CD14-positive monocyte (primary cell): ENCODE results near the gene PDZRN3. TPM values are rescaled to one million over a fixed set of nuclear protein-coding genes. Genes with fewer than 3 reads are reported as not detected.

Source experiments
- DNase-seq, 3 donors: peaks; one replicate each; pipeline ENCODE4 v3.0.0-alpha.2; 2011 to 2022
- H2AFZ ChIP-seq: 2 replicates; pipeline ENCODE4 v1.6.0; 2012; ENCODE audit warnings: mild to moderate bottlenecking, low read depth, low read length, inconsistent platforms; ENCODE audit not compliant: insufficient read depth, poor library complexity, severe bottlenecking
- H3K27ac ChIP-seq, 2 donors: 1 replicate in 1 of 2; 2 replicates in 1 of 2; pipeline ENCODE4 v1.5.1; 2012 to 2013; ENCODE audit warnings: low read length in 2 of 2, control low read depth in 1 of 2, inconsistent platforms in 1 of 2, low read depth in 1 of 2, mild to moderate bottlenecking in 1 of 2
- H3K27me3 ChIP-seq, 2 donors: one replicate each; pipeline versions ENCODE4 v1.6.0 to v1.6.1; 2011 to 2013; ENCODE audit warnings: low read length in 2 of 2; ENCODE audit not compliant: control insufficient read depth in 2 of 2, insufficient read depth in 2 of 2
- H3K36me3 ChIP-seq, 2 donors: replicated peaks in 1 of 2; 1 replicate in 1 of 2; 2 replicates in 1 of 2; pipeline versions ENCODE4 v1.5.1 to v1.6.1; 2012 to 2013; ENCODE audit warnings: low read length in 2 of 2, control low read depth in 1 of 2, inconsistent platforms in 1 of 2, mild to moderate bottlenecking in 1 of 2; ENCODE audit not compliant: insufficient read depth in 2 of 2, control insufficient read depth in 1 of 2
- H3K4me1 ChIP-seq, 2 donors: 1 replicate in 1 of 2; 2 replicates in 1 of 2; pipeline versions ENCODE4 v1.5.1 to v1.6.1; 2012 to 2013; ENCODE audit warnings: low read length in 2 of 2, control low read depth in 1 of 2, inconsistent platforms in 1 of 2, mild to moderate bottlenecking in 1 of 2, moderate library complexity in 1 of 2; ENCODE audit not compliant: insufficient read depth in 2 of 2, control insufficient read depth in 1 of 2
- H3K4me2 ChIP-seq: replicated peaks from 2 replicates; pipeline ENCODE3; 2012; ENCODE audit warnings: low read length, moderate library complexity, mild to moderate bottlenecking; ENCODE audit not compliant: poor library complexity, severe bottlenecking; ENCODE audit errors: extremely low read depth
- H3K4me3 ChIP-seq, 3 experiments: fragments of 200-600 bp in 1 of 3; sonication (generic) in 1 of 3; replicated peaks in 1 of 3; 1 replicate in 2 of 3; 2 replicates in 1 of 3; pipeline ENCODE4 v1.5.1; 2011 to 2013; ENCODE audit warnings: low read length in 3 of 3, mild to moderate bottlenecking in 3 of 3, control low read depth in 2 of 3, low read depth in 2 of 3, inconsistent platforms in 1 of 3, moderate library complexity in 1 of 3
- H3K79me2 ChIP-seq: 2 replicates; pipeline ENCODE4 v1.6.0; 2012; ENCODE audit warnings: mild to moderate bottlenecking, control low read depth, inconsistent platforms, low read length, moderate library complexity; ENCODE audit not compliant: insufficient read depth
- H3K9ac ChIP-seq: 2 replicates; pipeline ENCODE4 v1.6.0; 2017; ENCODE audit warnings: low read length, mild to moderate bottlenecking; ENCODE audit not compliant: insufficient read depth, poor library complexity, severe bottlenecking
- H3K9me3 ChIP-seq, 2 donors: replicated peaks in 1 of 2; 1 replicate in 1 of 2; 2 replicates in 1 of 2; pipeline versions ENCODE4 v1.5.1 to v1.6.1; 2012 to 2013; ENCODE audit warnings: low read length in 2 of 2, control low read depth in 1 of 2; ENCODE audit not compliant: control insufficient read depth in 1 of 2, insufficient read depth in 1 of 2
- H4K20me1 ChIP-seq: 2 replicates; pipeline ENCODE4 v1.6.0; 2012; ENCODE audit warnings: mild to moderate bottlenecking, low read length, control low read depth, moderate library complexity; ENCODE audit not compliant: insufficient read depth
- H3K27ac Mint-ChIP-seq, 7 donors: one replicate each; pipeline ENCODE4 v1.8.0; 2020; ENCODE audit warnings: mild to moderate bottlenecking in 7 of 7, mixed read lengths in 7 of 7, moderate library complexity in 6 of 7, inconsistent platforms in 2 of 7
- H3K27me3 Mint-ChIP-seq, 3 donors: one replicate each; pipeline ENCODE4 v1.8.0; 2021 to 2022; ENCODE audit warnings: low read depth in 3 of 3, mild to moderate bottlenecking in 3 of 3, mixed read lengths in 3 of 3, moderate library complexity in 3 of 3, inconsistent platforms in 1 of 3
- H3K36me3 Mint-ChIP-seq, 2 donors: one replicate each; pipeline ENCODE4 v1.8.0; 2020; ENCODE audit warnings: mixed read lengths in 2 of 2, inconsistent platforms in 1 of 2, mild to moderate bottlenecking in 1 of 2
- H3K4me1 Mint-ChIP-seq: one replicate; pipeline ENCODE4 v1.8.0; 2020; ENCODE audit warnings: mild to moderate bottlenecking, mixed read lengths
- H3K4me3 Mint-ChIP-seq, 2 donors: one replicate each; pipeline ENCODE4 v1.8.0; 2020; ENCODE audit warnings: mild to moderate bottlenecking in 2 of 2, mixed read lengths in 2 of 2, moderate library complexity in 1 of 2
- H3K9me3 Mint-ChIP-seq, 7 donors: one replicate each; pipeline ENCODE4 v1.8.0; 2020 to 2022; ENCODE audit warnings: mixed read lengths in 7 of 7, mild to moderate bottlenecking in 6 of 7, moderate library complexity in 6 of 7, inconsistent platforms in 2 of 7
- WGBS: methylation state at CpG from one replicate; pipeline ENCODE4 v1.1.5; 2013; ENCODE audit warnings: missing lambda C conversion rate; ENCODE audit not compliant: insufficient coverage; 5-methylcytosine and 5-hydroxymethylcytosine counted together
- intact Hi-C, 2 donors: fragments of 100-400 bp; cut with micrococcal nuclease; formaldehyde crosslinking; loops; one replicate each; pipeline versions ENCODE4 v1.15.0 to v1.15.1; 2023
- polyA plus RNA-seq, 3 donors: library from polyadenylated mRNA; depleted of rRNA in 1 of 3; unstranded in 2 of 3; stranded (reverse) in 1 of 3; fragments of 300-500 nt in 2 of 3; fragments of >200 nt in 1 of 3; fragmentation: Illumina TruSeq in 2 of 3; gene quantifications; 1 replicate in 2 of 3; 2 replicates in 1 of 3; pipeline ENCODE4 v1.2.3, GENCODE V29; 2012 to 2021
- TF ChIP-seq, protein P1 (sequence below): fragments of 200-600 bp; IDR thresholded peaks from one replicate; pipeline ENCODE4 v1.8.0; 2022; ENCODE audit warnings: antibody characterized with exemption, mild to moderate bottlenecking

PDZRN3 gene
- polyA plus RNA-seq, 3 donors: not detected

DNA sequence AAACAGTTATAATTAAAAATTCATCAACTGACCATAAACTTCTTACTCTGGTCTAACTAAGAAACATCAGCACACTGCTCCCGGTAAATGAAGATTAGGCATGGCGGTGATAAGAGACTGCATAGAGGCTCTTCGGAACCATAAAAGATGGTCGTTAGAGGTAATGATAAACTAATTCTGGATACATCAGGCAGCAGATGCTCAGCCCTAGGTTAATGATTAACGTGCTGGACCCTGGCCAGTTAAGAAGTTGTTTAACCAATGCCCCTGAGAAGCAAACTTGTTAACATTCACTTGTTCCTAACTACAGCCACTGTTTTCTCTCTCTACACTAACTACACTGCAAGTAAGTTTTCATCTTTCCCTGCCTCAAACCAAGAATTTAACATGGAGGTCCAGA lies 111.5 kb downstream of the PDZRN3 start:
- no peak overlapping the region for H3K4me2 ChIP-seq
- no peak overlapping the region for H3K9ac ChIP-seq
- H3K27ac ChIP-seq: no peak overlapping the region
- H3K27me3 ChIP-seq: no peaks in the 10 kb centered on the region
- no peaks in the 10 kb centered on the region for H3K4me1 ChIP-seq
- no peak overlapping the region for H3K4me3 ChIP-seq
- WGBS: 89% methylated on average over 3 of the region's 5 CpGs
- TF ChIP-seq, protein P1, sequence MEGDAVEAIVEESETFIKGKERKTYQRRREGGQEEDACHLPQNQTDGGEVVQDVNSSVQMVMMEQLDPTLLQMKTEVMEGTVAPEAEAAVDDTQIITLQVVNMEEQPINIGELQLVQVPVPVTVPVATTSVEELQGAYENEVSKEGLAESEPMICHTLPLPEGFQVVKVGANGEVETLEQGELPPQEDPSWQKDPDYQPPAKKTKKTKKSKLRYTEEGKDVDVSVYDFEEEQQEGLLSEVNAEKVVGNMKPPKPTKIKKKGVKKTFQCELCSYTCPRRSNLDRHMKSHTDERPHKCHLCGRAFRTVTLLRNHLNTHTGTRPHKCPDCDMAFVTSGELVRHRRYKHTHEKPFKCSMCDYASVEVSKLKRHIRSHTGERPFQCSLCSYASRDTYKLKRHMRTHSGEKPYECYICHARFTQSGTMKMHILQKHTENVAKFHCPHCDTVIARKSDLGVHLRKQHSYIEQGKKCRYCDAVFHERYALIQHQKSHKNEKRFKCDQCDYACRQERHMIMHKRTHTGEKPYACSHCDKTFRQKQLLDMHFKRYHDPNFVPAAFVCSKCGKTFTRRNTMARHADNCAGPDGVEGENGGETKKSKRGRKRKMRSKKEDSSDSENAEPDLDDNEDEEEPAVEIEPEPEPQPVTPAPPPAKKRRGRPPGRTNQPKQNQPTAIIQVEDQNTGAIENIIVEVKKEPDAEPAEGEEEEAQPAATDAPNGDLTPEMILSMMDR: no peak
- Mint-ChIP-seq H3K9me3 (peaks cover 0 to 3% (median 0%) of the 10 kb centered on the region in 7 donors), H3K4me1 (no peaks in the 10 kb centered on the region), H3K27me3 (peaks cover 1 to 5% (median 2%) of the 10 kb centered on the region in 3 donors), H3K27ac (no peak overlapping the region), H3K36me3 (no peaks in the 10 kb centered on the region), H3K4me3 (no peak overlapping the region)
- intact Hi-C loops: no loop called here
- no peaks in the 10 kb centered on the region for H3K36me3 ChIP-seq
- DNase-seq: no peak
- no peaks in the 10 kb centered on the region for H4K20me1 ChIP-seq
- H2AFZ ChIP-seq: no peak overlapping the region
- no peaks in the 10 kb centered on the region for H3K9me3 ChIP-seq
- H3K79me2 ChIP-seq: no peaks in the 10 kb centered on the region

DNA sequence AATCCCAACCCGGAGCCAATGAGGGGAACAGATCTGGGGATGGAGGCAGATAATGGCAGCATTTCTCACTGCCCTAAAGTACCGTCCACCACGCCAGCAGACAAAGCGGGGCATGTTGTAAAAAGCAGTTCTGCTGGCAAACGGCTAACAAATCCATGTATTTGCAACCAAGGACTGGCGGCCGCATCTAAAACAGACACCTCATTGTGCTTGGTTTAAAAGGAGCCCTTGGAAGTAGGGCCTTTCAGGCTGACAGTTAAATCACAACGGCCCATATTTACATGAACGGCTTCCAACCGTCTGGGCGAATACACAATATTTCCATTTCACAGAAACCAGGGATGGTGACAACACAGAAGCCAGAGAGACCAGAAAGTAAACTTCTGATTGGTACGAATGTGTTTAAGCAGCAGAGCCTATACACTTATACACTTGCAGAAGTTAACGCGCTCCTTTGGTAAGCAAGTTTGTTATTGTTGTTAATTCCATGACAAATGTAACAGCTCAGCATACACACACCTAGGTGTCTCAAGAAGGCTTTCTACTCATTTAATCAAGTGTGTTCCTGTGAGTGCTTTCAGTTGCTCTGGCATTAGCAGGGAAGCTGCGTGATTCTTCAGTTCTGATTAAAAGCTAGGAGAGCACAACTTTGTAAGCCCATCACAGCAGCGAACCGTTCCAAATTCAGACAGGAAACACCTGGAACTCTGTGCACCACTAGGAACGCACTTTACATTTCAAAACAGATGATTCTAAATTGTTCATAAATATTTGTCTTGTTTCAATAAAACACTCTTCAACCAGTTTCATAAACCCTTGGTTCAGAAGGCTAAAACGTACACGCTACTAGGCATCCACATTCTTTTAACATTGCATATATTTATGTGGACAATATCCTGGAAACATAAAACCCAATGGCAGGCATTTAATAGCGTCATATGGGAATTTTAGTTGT lies 112.9 kb downstream of the PDZRN3 start:
- H3K27me3 ChIP-seq: no peaks in the 10 kb centered on the region
- H3K79me2 ChIP-seq: no peaks in the 10 kb centered on the region
- H3K27me3 Mint-ChIP-seq: peaks cover 0 to 5% (median 2%) of the 10 kb centered on the region in 3 donors
- H3K4me1 ChIP-seq: no peaks in the 10 kb centered on the region
- peaks cover 0 to 3% (median 0%) of the 10 kb centered on the region in 7 donors for H3K9me3 Mint-ChIP-seq
- H2AFZ ChIP-seq: no peak overlapping the region
- WGBS: 77% methylated on average over 12 of the region's 21 CpGs
- H3K4me2 ChIP-seq: no peak overlapping the region
- no peak overlapping the region for H3K9ac ChIP-seq
- no peaks in the 10 kb centered on the region for H3K4me1 Mint-ChIP-seq
- intact Hi-C loops: no loop called here
- no peak overlapping the region for H3K4me3 ChIP-seq
- no peaks in the 10 kb centered on the region for H3K9me3 ChIP-seq
- H3K27ac ChIP-seq: no peak overlapping the region
- DNase-seq: no peak
- no peaks in the 10 kb centered on the region for H4K20me1 ChIP-seq
- no peaks in the 10 kb centered on the region for H3K36me3 Mint-ChIP-seq
- TF ChIP-seq, protein P1: no peak
- no peaks in the 10 kb centered on the region for H3K36me3 ChIP-seq
- H3K27ac Mint-ChIP-seq: no peak overlapping the region
- H3K4me3 Mint-ChIP-seq: no peak overlapping the region
